MM.1S (cell line): Measurements from ENCODE around the gene ZBTB6.
"Not testable (repeated sequence)": the region's sequence is repeated elsewhere in the genome, so short reads cannot be mapped to it uniquely, and the experiment has no call there.

Source experiments
- DNase-seq: peaks from one replicate; pipeline ENCODE4 v3.0.0-alpha.2; 2015
- H2AFZ ChIP-seq: fragments of 300-600 bp; sonication (generic); 2 replicates; pipeline ENCODE4 v1.6.0; 2016; ENCODE audit warnings: antibody characterized with exemption, low read length
- H3F3A ChIP-seq: fragments of 300-600 bp; sonication (generic); 2 replicates; pipeline ENCODE4 v1.6.1; 2016; ENCODE audit warnings: mild to moderate bottlenecking, antibody characterized with exemption, low read length, moderate library complexity, mixed read lengths; ENCODE audit not compliant: insufficient read depth
- H3K27ac ChIP-seq: fragments of 300-600 bp; sonication (generic); 2 replicates; pipeline ENCODE4 v1.5.1; 2016; ENCODE audit warnings: mild to moderate bottlenecking, low read length
- H3K27me3 ChIP-seq: fragments of 300-600 bp; sonication (generic); replicated peaks from 2 replicates; pipeline ENCODE4 v1.6.0; 2016; ENCODE audit warnings: low read length; ENCODE audit not compliant: insufficient read depth
- H3K36me3 ChIP-seq: fragments of 300-600 bp; sonication (generic); replicated peaks from 2 replicates; pipeline ENCODE4 v1.6.1; 2016; ENCODE audit warnings: mild to moderate bottlenecking, low read length, mixed read lengths; ENCODE audit not compliant: insufficient read depth
- H3K4me1 ChIP-seq: fragments of 300-600 bp; sonication (generic); 2 replicates; pipeline ENCODE4 v1.6.1; 2016; ENCODE audit warnings: low read length, mixed read lengths
- H3K4me2 ChIP-seq: fragments of 300-600 bp; sonication (generic); 2 replicates; pipeline ENCODE4 v1.6.0; 2016; ENCODE audit warnings: low read depth, low read length
- H3K4me3 ChIP-seq: fragments of 300-600 bp; sonication (generic); 2 replicates; pipeline ENCODE4 v1.5.1; 2016; ENCODE audit warnings: low read length, mixed read lengths
- H3K79me2 ChIP-seq: fragments of 300-600 bp; sonication (generic); 2 replicates; pipeline ENCODE4 v1.6.1; 2016; ENCODE audit warnings: mixed run types, low read length, mixed read lengths
- H3K9ac ChIP-seq: fragments of 300-600 bp; sonication (generic); 2 replicates; pipeline ENCODE4 v1.6.1; 2016; ENCODE audit warnings: low read length, mixed read lengths
- H3K9me2 ChIP-seq: fragments of 300-600 bp; sonication (generic); replicated peaks from 2 replicates; pipeline ENCODE4 v1.6.1; 2016; ENCODE audit warnings: mild to moderate bottlenecking, low read length, mixed read lengths; ENCODE audit not compliant: insufficient read depth
- H3K9me3 ChIP-seq: fragments of 300-600 bp; sonication (generic); replicated peaks from 2 replicates; pipeline ENCODE4 v1.6.1; 2016; ENCODE audit warnings: mild to moderate bottlenecking, low read length, mixed read lengths; ENCODE audit not compliant: insufficient read depth
- H4K20me1 ChIP-seq: fragments of 300-600 bp; sonication (generic); 2 replicates; pipeline ENCODE4 v1.6.1; 2016; ENCODE audit warnings: mild to moderate bottlenecking, low read length, moderate library complexity, mixed read lengths; ENCODE audit not compliant: insufficient read depth
- EZH2 ChIP-seq: fragments of 300-600 bp; sonication (generic); optimal IDR thresholded peaks from 2 replicates; pipeline ENCODE3; 2017; ENCODE audit warnings: low read depth, mild to moderate bottlenecking, antibody characterized with exemption, low read length, mixed read lengths
- EZH2phosphoT487 ChIP-seq: fragments of 300-600 bp; sonication (generic); IDR thresholded peaks from 2 replicates; pipeline ENCODE4 v1.6.1; 2018; ENCODE audit warnings: antibody characterized with exemption, low read length
- TF ChIP-seq, protein P1 (sequence below): fragments of 300-600 bp; sonication (generic); IDR thresholded peaks from 2 replicates; pipeline ENCODE4 v1.5.1; 2016; ENCODE audit warnings: antibody characterized with exemption, low read length, mixed read lengths

ZBTB6 gene

GRCh38 chr9:122883125-122883524, 30.0 kb downstream of the ZBTB6 start:
- H3K36me3 ChIP-seq = peaks cover 15% of the 10 kb centered on the region; the same call in 1 of the 2 replicates
- H2AFZ ChIP-seq = no peak overlapping the region
- no peak overlapping the region for H3K9ac ChIP-seq
- no peaks in the 10 kb centered on the region for H3K79me2 ChIP-seq
- H3F3A ChIP-seq = no peaks in the 10 kb centered on the region
- no peaks in the 10 kb centered on the region for H3K9me3 ChIP-seq
- no peaks in the 10 kb centered on the region for H4K20me1 ChIP-seq
- no peaks in the 10 kb centered on the region for H3K27me3 ChIP-seq
- TF ChIP-seq EZH2 (no peak), EZH2phosphoT487 (no peak)
- TF ChIP-seq, protein P1, sequence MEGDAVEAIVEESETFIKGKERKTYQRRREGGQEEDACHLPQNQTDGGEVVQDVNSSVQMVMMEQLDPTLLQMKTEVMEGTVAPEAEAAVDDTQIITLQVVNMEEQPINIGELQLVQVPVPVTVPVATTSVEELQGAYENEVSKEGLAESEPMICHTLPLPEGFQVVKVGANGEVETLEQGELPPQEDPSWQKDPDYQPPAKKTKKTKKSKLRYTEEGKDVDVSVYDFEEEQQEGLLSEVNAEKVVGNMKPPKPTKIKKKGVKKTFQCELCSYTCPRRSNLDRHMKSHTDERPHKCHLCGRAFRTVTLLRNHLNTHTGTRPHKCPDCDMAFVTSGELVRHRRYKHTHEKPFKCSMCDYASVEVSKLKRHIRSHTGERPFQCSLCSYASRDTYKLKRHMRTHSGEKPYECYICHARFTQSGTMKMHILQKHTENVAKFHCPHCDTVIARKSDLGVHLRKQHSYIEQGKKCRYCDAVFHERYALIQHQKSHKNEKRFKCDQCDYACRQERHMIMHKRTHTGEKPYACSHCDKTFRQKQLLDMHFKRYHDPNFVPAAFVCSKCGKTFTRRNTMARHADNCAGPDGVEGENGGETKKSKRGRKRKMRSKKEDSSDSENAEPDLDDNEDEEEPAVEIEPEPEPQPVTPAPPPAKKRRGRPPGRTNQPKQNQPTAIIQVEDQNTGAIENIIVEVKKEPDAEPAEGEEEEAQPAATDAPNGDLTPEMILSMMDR = no peak
- no peak overlapping the region for H3K27ac ChIP-seq
- no peak for DNase-seq
- H3K4me3 ChIP-seq = no peak overlapping the region
- H3K4me2 ChIP-seq = no peak overlapping the region
- no peaks in the 10 kb centered on the region for H3K9me2 ChIP-seq
- H3K4me1 ChIP-seq = no peaks in the 10 kb centered on the region

DNA sequence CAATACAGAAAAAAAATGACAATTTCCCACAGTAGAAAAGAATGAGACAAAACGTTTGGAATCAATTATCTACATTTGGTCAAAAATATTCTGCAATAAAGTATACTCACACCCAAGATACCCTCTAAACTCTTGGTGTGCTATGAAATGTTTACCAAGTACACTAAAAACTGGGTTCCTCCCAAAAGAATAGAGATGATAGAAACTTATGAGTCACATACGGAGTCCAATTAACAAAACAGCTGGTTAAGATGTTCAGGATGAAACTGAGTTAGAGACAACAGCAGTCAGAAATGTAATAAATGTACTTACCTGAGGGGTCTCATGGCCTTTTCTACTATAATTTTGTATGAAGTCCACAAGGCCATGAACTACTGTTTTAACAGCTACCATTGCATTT, 33.7 kb downstream of the ZBTB6 start:
- no peaks in the 10 kb centered on the region for H3K79me2 ChIP-seq
- H3K36me3 ChIP-seq = peaks cover 18% of the 10 kb centered on the region; the same call in 1 of the 2 replicates
- no peaks in the 10 kb centered on the region for H4K20me1 ChIP-seq
- H3K27ac ChIP-seq = no peak overlapping the region
- no peaks in the 10 kb centered on the region for H3K9me3 ChIP-seq
- H3K4me2 ChIP-seq = no peak overlapping the region
- H3K27me3 ChIP-seq = no peaks in the 10 kb centered on the region
- TF ChIP-seq, protein P1 = no peak
- TF ChIP-seq EZH2phosphoT487 (no peak), EZH2 (no peak)
- DNase-seq = no peak
- H3F3A ChIP-seq = no peaks in the 10 kb centered on the region
- no peak overlapping the region for H2AFZ ChIP-seq
- H3K4me3 ChIP-seq = no peak overlapping the region
- H3K9me2 ChIP-seq = no peaks in the 10 kb centered on the region
- H3K4me1 ChIP-seq = no peaks in the 10 kb centered on the region
- H3K9ac ChIP-seq = no peak overlapping the region

- no peaks in the 10 kb centered on the region for H3K9me3 ChIP-seq
- H3K36me3 ChIP-seq = peaks cover 10% of the 10 kb centered on the region; the same call in 1 of the 2 replicates
- H3K9ac ChIP-seq = no peak overlapping the region
- no peak overlapping the region for H3K4me2 ChIP-seq
- TF ChIP-seq EZH2 (no peak), EZH2phosphoT487 (no peak)
- TF ChIP-seq, protein P1 = no peak
- H4K20me1 ChIP-seq = no peaks in the 10 kb centered on the region
- H2AFZ ChIP-seq = no peak overlapping the region
- DNase-seq = no peak
- no peak overlapping the region for H3K4me3 ChIP-seq
- H3K27ac ChIP-seq = no peak overlapping the region
- H3K27me3 ChIP-seq = no peaks in the 10 kb centered on the region
- H3F3A ChIP-seq = no peaks in the 10 kb centered on the region
- H3K9me2 ChIP-seq = no peaks in the 10 kb centered on the region
- no peaks in the 10 kb centered on the region for H3K79me2 ChIP-seq
- H3K4me1 ChIP-seq = no peaks in the 10 kb centered on the region
Observed at GRCh38 chr9:122875523-122875922, 37.6 kb downstream of the ZBTB6 start.

DNA sequence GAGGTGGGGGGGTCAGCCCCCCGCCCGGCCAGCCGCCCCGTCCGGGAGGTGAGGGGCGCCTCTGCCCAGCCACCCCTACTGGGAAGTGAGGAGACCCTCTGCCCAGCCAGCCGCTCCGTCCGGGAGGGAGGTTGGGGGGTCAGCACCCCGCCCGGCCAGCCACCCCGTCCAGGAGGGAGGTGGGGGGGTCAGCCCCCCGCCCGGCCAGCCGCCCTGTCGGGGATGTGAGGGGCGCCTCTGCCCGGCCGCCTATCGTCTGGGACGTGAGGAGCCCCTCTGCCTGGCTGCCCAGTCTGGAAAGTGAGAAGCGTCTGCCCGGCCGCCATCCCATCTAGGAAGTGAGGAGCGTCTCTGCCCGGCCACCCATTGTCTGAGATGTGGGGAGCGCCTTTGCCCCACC, 45.8 kb downstream of the ZBTB6 start:
- H4K20me1 ChIP-seq, H2AFZ ChIP-seq, H3K9me2 ChIP-seq, DNase-seq, H3K4me3 ChIP-seq, H3K9ac ChIP-seq, H3K27me3 ChIP-seq, H3K9me3 ChIP-seq, H3K4me1 ChIP-seq, H3K36me3 ChIP-seq, H3F3A ChIP-seq, H3K4me2 ChIP-seq, H3K79me2 ChIP-seq, H3K27ac ChIP-seq: not testable (repeated sequence)
